Thoracic aorta (tissue), 2 donors: ENCODE data around the gene ACYP2. TPM values are rescaled to one million over a fixed set of nuclear protein-coding genes. Genes with fewer than 3 reads are reported as not detected.
A peak's percentile ranks its signal among the peaks of the same experiment; 100 is the strongest.

Experiments used
- ATAC-seq: fragments of 150-250 bp; one replicate; pipeline ENCODE4 v1.8.0; 2017; ENCODE audit warnings: low read depth; ENCODE audit not compliant: insufficient number of reproducible peaks, low FRiP score
- DNase-seq: peaks from one replicate; pipeline ENCODE4 v3.0.0-alpha.2; 2020; ENCODE audit warnings: low spot score
- H3K27ac ChIP-seq, 2 donors: fragments of 200-600 bp; sonication (generic); 1 replicate in 1 of 2; 2 replicates in 1 of 2; pipeline ENCODE4 v1.5.1; 2016; ENCODE audit warnings: mild to moderate bottlenecking in 2 of 2, moderate library complexity in 2 of 2
- H3K27me3 ChIP-seq: fragments of 200-600 bp; sonication (generic); replicated peaks from 2 replicates; pipeline ENCODE4 v1.6.0; 2016; ENCODE audit warnings: mild to moderate bottlenecking; ENCODE audit not compliant: insufficient read depth
- H3K36me3 ChIP-seq: fragments of 200-600 bp; sonication (generic); one replicate; pipeline ENCODE4 v1.5.1; 2016
- H3K4me1 ChIP-seq, 2 donors: fragments of 200-600 bp; sonication (generic); 1 replicate in 1 of 2; 2 replicates in 1 of 2; pipeline versions ENCODE4 v1.5.1 to v1.6.0; 2016; ENCODE audit warnings: low read depth in 2 of 2, mild to moderate bottlenecking in 1 of 2; ENCODE audit not compliant: control insufficient read depth in 1 of 2
- H3K4me3 ChIP-seq: fragments of 200-600 bp; sonication (generic); 2 replicates; pipeline ENCODE4 v1.5.1; 2016; ENCODE audit warnings: mild to moderate bottlenecking
- H3K9me3 ChIP-seq: fragments of 200-600 bp; sonication (generic); 2 replicates; pipeline ENCODE4 v1.5.1; 2016
- total RNA-seq, 2 donors: library from RNA; depleted of rRNA; stranded (reverse); fragments of >200 nt; gene quantifications; one replicate each; pipeline versions ENCODE4 v1.1.0 to v1.2.3, GENCODE V29; 2016
- TF ChIP-seq, protein P1 (sequence below): fragments of 200-600 bp; sonication (generic); IDR thresholded peaks from one replicate; pipeline ENCODE4 v1.5.1; 2019; ENCODE audit warnings: antibody characterized with exemption

Gene ACYP2
- total RNA-seq, 2 donors from 2014 or later = 15.5 to 26.7 TPM

- H3K36me3 ChIP-seq = no peaks in the 10 kb centered on the region
- H3K4me1 ChIP-seq = peaks cover 0 to 8% of the 10 kb centered on the region in 2 donors
- no peak overlapping the region for H3K4me3 ChIP-seq
- TF ChIP-seq, protein P1, sequence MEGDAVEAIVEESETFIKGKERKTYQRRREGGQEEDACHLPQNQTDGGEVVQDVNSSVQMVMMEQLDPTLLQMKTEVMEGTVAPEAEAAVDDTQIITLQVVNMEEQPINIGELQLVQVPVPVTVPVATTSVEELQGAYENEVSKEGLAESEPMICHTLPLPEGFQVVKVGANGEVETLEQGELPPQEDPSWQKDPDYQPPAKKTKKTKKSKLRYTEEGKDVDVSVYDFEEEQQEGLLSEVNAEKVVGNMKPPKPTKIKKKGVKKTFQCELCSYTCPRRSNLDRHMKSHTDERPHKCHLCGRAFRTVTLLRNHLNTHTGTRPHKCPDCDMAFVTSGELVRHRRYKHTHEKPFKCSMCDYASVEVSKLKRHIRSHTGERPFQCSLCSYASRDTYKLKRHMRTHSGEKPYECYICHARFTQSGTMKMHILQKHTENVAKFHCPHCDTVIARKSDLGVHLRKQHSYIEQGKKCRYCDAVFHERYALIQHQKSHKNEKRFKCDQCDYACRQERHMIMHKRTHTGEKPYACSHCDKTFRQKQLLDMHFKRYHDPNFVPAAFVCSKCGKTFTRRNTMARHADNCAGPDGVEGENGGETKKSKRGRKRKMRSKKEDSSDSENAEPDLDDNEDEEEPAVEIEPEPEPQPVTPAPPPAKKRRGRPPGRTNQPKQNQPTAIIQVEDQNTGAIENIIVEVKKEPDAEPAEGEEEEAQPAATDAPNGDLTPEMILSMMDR = no peak
- ATAC-seq (no peak), DNase-seq (no peak)
- no peaks in the 10 kb centered on the region for H3K9me3 ChIP-seq
- no peak overlapping the region for H3K27ac ChIP-seq
- no peaks in the 10 kb centered on the region for H3K27me3 ChIP-seq
These were observed 18.3 kb upstream of the ACYP2 start for GRCh38 chr2:54097124-54097523.

DNA sequence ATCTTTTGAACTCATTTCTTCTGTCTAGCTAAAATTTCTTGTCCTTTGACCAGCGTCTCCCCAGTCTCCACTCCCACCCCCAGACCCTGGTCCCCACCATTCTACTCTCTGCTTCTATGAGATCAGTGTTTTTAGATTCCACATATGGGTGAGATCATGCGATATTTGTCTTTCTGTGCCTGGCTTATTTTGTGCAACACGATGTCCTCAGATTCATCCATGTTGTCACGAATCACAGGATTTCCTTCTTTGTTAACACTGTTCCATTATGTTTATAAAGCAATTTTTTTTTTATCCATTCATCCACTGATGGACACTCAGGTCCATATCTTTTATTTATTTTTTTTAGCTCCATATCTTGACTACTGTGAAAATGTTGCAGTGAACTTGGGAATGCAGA is 16.0 kb upstream of the ACYP2 start:
- no peaks in the 10 kb centered on the region for H3K36me3 ChIP-seq
- H3K27ac ChIP-seq = no peak overlapping the region
- TF ChIP-seq, protein P1 = no peak
- no peaks in the 10 kb centered on the region for H3K27me3 ChIP-seq
- no peaks in the 10 kb centered on the region for H3K9me3 ChIP-seq
- ATAC-seq = no peak
- peaks cover 11 to 14% of the 10 kb centered on the region in 2 donors for H3K4me1 ChIP-seq
- DNase-seq = no peak
- H3K4me3 ChIP-seq = no peak overlapping the region

- TF ChIP-seq, protein P1 = no peak
These were observed 15.4 kb upstream of the ACYP2 start for GRCh38 chr2:54099829-54100585.

DNA sequence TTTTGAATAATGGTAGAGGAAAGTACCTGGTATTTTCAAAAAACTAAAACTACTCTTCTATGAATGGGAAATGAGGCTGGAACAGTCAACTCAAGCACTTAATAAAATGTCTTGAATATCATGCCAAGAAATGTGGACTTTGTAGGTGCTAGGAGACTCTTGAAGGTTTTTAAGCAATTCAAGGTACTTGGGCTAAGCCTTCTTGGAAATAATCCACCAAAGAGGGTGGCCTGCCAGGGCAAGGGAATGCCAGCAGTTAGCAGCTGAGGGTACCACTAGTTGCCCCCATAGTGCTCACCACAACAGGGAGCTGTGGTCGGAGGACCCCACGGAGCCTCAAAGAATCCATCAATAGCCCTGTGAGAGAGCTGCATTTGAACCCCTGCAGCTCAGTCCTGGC is 14.6 kb upstream of the ACYP2 start:
- TF ChIP-seq, protein P1 = no peak
- DNase-seq (no peak), ATAC-seq (no peak)
- Histone ChIP-seq H3K4me1 (peaks cover 11 to 14% of the 10 kb centered on the region in 2 donors), H3K27me3 (no peaks in the 10 kb centered on the region), H3K9me3 (no peaks in the 10 kb centered on the region), H3K36me3 (no peaks in the 10 kb centered on the region), H3K4me3 (no peak overlapping the region), H3K27ac (no peak overlapping the region)

More at GRCh38 chr2:54099829-54100585, 15.4 kb upstream of the ACYP2 start:
- ATAC-seq (no peak), DNase-seq (no peak)
- no peaks in the 10 kb centered on the region for H3K27me3 ChIP-seq
- H3K9me3 ChIP-seq = no peaks in the 10 kb centered on the region
- H3K4me1 ChIP-seq = peaks cover 11 to 14% of the 10 kb centered on the region in 2 donors
- H3K27ac ChIP-seq = no peak overlapping the region
- H3K4me3 ChIP-seq = no peak overlapping the region
- no peaks in the 10 kb centered on the region for H3K36me3 ChIP-seq

DNA sequence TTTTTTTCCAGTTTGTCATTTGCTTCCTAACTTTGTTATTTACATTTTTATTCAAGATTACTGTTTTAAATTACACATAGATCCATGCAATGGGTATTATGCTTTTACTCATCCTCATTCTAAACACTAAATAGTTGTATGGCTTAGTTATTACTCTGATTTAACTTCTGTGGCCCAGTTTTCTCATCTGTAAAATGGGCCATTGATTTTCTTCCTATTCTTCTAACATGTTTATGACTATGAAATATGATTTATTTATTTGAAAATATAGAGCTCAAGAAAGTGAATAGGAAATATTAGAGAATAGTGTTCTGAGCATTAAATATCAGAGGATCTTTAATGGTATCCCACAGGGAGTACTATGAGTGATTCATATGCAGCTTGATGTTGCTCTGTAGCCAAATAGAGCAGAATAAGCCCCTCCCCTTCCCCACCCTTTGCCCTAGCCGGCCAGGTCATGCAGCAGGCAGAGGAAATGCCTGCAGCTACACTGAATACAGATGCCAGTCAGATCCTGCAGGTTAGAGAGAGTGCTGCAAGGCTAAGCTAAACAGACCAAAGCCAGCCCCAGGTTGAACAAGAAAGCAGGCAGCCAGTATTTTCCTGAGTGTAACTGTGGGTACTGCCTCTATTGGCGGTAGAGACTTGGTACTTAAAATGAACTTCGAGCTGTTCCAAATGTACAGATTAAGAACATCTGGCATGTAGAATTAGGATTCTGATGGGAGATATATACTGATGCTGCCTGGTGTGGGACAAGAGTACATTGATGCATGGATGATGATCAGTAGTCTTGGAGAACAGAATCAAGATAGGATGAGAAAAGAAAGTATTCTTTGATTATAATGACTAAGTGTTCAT is 11.7 kb upstream of the ACYP2 start:
- Histone ChIP-seq H3K4me3 (no peak overlapping the region), H3K36me3 (no peaks in the 10 kb centered on the region), H3K27me3 (no peaks in the 10 kb centered on the region), H3K9me3 (no peaks in the 10 kb centered on the region), H3K4me1 (peaks cover 6 to 23% of the 10 kb centered on the region in 2 donors), H3K27ac (no peak overlapping the region)
- DNase-seq = no peak
- TF ChIP-seq, protein P1 = no peak
- peak; percentile 55 for ATAC-seq
